GM21447 (cell line): ENCODE results near the gene RUNX1.

Experiments used
- ATAC-seq: cut with Tn5 transposase; IDR thresholded peaks from one replicate; pipeline ENCODE4 v1.9.1; 2021; ENCODE audit not compliant: unreplicated experiment

The RUNX1 gene

DNA sequence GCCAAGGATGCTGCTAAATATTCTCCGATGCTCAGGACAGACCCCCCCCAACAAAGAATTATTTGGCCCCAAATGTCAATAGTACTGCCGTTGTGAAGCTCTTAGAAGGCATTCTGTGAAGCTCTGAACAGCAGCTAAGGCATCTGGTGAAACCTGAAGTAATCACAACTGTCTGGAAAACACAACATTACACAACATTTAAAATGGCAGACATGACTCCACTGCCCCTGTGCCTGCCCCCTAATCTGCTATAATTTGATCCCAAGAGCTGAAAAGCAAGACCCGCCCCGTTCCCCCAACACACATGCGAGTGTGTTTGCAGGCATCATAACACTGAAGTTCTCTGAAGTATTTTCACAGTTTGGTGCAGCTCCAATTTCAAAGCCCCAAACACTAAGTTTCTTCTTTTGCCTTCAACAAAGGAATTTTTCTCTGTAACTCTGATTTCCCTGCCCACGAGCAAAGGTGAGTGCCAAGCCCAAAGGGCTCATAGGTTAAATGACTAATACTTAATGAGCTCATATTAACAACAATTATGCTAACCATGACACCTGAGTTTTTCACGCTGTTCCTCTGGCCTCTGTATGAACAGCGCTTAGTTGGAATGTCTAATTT lies 251.1 kb downstream of the RUNX1 start:
- no peak for ATAC-seq

GRCh38 chr21:34797201-34797525 lies 251.9 kb downstream of the RUNX1 start:
- ATAC-seq = no peak

GRCh38 chr21:34796518-34797200 lies 252.4 kb downstream of the RUNX1 start:
- ATAC-seq = no peak

DNA sequence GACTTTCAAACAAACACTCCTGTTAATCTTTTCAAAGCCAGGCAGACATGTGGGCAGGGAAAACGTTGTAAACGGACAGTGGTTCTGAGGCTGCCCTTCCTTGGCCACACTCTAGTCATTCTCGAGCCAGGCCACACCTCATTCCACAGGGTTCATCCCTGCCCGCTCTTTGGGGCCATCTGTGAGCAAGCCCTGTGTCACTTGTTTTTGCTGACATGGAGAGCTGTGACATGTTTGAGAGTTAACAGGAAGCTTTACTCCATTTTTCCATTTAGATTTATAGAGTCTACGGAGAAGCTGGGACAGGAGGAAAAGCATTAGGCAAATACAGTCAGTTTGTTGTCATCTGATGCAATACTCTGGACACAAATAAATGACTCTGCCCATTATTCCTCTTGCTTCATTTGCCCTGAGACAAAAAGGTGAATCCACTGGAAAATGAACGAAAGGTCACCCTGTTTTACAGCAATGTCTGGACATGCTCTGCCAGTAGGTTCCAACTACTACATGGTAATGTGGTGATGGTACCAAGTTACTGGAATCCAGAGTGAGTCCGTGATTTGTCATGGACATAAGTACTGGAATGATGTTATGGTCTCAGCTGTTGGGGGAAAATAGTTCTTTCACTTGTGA lies 253.4 kb downstream of the RUNX1 start:
- no peak for ATAC-seq

GRCh38 chr21:34795175-34795547 lies 253.9 kb downstream of the RUNX1 start:
- no peak for ATAC-seq

DNA sequence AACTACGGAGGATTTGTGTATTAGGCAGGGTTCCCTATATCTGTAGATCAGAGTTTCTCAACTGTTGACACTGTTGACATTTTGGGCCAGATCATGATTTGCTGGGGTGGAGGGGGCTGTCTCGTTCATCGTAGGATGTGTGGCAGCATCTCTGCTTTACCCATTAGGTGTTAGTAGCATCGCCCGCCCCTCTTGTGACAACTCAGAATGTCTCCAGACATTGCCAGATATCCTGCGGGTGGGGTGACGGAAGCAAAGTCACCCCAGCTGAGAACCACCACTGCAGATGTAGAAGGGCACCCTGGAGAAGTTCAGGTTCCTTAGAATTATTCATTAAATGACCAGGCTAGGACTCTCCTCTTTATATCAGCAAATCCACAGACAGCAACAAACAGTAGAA lies 254.4 kb downstream of the RUNX1 start:
- ATAC-seq = no peak

- no peak for ATAC-seq
Observed at GRCh38 chr21:34793471-34793870, 255.6 kb downstream of the RUNX1 start.

GRCh38 chr21:34792504-34793089 lies 256.5 kb downstream of the RUNX1 start:
- ATAC-seq = no peak

DNA sequence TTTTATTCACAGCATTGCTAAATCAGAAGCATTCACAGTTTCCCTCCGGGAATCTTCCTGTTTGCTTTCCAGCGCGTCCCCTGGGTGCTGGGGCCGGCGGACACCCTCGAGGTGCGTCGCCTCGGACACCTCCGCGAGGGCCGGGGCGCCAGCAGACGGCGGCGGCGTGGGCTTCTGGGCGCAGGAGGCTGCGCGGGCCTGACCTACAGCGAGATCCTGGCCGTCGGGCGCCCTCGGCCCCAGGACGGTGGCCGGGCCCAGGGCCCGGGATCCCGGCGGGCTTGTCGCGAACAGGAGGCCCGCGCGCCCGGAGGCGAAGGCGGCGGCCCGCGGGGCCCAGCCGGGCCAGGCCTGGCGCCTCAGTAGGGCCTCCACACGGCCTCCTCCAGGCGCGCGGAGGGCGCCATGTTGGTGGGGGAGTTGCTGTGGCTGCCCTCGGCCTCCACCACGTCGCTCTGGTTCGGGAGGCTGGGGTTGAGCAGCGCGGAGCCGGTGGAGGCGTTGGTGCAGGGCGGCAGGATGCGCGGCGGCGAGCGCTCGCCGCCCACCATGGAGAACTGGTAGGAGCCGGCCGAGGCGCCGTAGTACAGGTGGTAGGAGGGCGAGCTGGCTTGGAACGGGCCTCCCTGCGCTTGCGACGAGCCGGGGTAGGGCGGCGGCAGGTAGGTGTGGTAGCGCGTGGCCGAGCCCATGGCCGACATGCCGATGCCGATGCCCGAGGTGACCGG lies 257.2 kb downstream of the RUNX1 start:
- ATAC-seq = no peak

DNA sequence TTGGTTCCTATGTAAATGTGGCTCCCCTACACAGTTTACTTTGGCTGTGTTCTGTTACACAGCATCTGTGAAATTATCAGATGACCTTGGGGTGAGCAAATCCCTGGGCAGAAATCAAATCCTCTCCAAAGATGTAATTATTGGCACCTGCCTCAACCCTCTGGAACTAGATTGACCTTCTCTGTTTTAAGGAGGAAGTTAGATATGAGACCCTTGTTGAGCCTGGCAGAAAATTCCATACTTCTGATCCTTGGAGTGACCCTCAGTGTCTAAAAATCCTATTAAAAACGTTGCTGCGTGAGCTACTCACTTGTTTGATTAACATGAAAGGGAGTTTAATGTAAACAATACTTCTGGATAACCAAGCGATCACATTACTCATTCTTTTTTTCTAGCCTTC lies 258.3 kb downstream of the RUNX1 start:
- ATAC-seq = no peak

DNA sequence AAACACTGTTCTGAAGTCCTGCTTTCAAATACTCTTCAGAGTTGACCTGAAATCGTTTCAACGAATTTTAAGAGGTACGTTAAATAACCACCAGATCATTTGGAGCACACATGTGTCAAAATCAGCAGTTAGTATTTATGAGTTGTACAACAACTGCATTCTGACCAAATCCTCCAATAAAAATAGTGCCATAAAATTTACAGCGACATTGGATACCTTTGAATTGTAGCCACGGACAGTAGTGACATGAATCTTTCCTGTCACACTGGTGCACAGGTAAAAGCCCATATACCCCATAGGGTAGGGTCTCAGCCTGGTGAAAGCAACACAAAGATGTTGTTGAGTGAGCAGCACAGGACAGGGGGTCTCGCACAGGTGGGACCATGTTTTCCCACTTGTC lies 258.8 kb downstream of the RUNX1 start:
- no peak for ATAC-seq

DNA sequence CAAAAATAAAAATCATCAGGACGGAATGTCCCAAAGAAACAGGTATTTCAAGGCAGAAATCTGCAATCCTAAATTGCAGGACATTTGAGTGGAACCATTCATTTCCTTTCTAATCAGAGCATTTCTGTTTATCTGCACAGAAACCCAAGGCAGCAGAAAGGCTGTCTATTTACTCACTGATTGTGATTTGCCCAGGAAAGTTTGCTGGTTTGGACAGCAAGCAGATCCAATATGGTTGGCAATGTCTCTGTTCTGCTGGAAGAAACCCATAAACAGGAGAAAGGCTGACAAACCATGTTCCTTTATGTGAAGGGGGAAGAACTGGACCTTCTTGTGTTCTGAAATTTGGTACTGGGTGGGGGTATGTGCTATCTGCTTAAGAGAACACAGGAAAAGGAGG lies 260.2 kb downstream of the RUNX1 start:
- no peak for ATAC-seq

DNA sequence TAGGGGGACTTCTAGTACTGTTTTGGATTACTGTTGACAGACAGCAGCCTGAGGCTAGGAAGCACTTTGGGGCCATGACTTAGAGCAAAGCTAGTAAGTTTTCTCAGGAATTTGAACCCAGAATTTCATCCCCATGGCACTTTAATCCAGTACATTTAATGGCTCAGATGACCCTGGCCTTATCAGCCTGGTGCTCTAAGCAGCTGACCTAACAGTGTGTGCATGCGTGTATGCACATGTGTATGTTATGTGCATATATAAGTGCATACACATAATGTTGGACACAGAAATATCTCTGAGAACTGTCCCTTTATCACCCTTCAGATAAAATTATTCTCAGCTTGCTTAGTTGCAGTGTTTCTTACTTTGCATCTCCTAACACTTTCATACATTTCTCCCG lies 265.3 kb downstream of the RUNX1 start:
- no peak for ATAC-seq

GRCh38 chr21:34782506-34783360 lies 266.4 kb downstream of the RUNX1 start:
- no peak for ATAC-seq

DNA sequence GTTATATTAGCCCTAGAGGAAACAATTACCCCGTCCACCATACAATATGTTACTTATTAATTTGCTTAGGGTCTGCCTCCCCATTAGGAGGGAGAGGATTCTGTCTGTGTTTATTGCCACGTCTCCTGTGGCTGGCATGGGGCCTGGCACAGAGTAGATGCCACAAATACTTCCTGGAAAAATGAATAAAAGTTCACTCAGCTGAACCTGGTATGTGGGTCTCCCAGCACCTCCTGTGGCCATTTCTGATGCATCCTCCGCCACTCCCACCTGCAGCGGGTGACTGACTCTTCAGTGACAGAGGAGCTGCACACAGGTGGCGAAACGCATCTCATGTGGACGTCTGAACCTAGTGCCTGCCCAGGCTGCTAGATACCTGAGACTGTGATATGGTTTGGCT lies 267.6 kb downstream of the RUNX1 start:
- ATAC-seq = no peak

DNA sequence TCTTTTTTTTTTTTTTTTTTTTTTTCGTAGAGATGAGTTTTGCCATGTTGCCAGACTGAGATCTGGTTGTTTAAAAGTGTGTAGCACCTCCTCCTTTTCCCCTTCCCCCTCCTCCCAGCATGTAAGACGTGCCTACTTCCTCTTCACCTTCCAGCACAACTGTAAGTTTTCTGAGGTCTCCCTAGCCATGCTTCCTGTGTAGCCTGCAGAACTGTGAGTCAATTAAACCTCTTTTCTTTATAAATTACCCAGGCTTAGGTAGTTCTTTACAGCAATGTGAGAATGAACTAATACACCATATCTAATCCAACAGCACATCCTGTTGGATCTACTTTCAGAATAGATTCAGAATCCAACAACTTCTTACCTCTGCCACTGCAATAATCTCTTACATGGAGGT lies 269.2 kb downstream of the RUNX1 start:
- no peak for ATAC-seq

DNA sequence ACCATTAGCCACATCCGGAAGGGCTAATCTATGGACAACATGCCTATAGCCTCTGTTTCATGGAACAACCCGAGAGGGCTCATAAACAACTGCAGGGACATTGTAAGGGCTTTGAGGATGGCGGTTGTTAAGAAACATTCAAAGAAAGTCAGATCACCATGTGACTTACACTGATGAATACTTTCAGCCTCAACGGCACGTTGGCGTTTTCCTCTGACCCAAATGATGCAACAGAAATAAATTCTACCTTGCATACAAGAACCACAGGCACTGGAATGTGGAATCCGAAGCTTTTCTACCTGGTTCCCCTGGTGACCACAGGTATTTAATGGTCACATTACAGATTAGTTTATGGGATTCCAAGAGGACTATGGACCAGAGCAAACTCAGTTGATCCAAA lies 273.3 kb downstream of the RUNX1 start:
- ATAC-seq = no peak

- no peak for ATAC-seq
Observed at GRCh38 chr21:34774750-34775149, 274.4 kb downstream of the RUNX1 start.

- ATAC-seq = no peak
Observed at GRCh38 chr21:34771512-34772028, 277.5 kb downstream of the RUNX1 start.

DNA sequence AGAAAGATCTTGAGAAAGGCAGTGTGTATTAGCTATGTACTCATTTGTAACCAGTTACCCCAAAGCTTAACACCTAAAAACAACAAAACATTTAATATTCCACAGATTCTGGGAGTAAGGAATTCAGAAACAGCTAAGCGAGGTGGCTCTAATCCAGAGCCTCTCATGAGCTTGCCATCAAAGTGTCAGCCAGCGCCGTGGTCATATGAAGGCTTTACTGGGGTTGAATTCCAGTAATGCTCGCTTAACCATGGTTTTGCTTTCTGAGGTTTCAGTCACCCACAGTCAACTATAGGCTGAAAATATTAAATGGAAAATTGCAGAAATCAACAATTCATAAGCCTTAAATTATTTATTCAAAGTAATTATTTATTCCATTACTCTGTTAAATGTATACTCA lies 278.5 kb downstream of the RUNX1 start:
- ATAC-seq = no peak

DNA sequence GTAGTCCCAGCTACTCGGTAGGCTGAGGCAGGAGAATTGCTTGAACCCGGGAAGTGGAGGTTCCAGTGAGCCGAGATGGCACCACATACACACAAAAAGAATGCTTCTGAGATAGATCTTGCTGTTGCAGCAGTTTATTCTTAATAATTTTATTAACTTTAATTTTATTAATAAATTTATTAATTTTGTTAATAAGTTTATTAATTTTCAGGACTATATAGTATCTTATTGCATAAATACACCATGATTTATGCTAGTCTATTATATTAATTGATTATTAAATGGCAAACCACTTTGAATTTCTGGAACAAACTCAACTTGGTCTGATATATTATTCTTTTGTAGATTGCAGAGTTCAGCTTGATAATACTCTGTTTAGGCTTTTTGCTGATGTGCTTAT lies 280.8 kb downstream of the RUNX1 start:
- no peak for ATAC-seq
